Psoas muscle (tissue), 8 donors: Measurements from ENCODE around the gene COASY. TPM values are rescaled to one million over a fixed set of nuclear protein-coding genes. Genes with fewer than 3 reads are reported as not detected.
"Not testable (repeated sequence)": the region's sequence is repeated elsewhere in the genome, so short reads cannot be mapped to it uniquely, and the experiment has no call there.

ENCODE experiments used
- ATAC-seq, 4 donors: fragments of 200-7000 bp; cut with Tn5 transposase; one replicate each; pipeline ENCODE4 v1.9.1; 2020; ENCODE audit warnings: moderate library complexity in 3 of 4, mild to moderate bottlenecking in 2 of 4
- DNase-seq, 2 donors: peaks; one replicate each; pipeline ENCODE4 v3.0.0-alpha.2; 2020
- H3K27ac ChIP-seq: fragments of 200-600 bp; one replicate; pipeline ENCODE4 v1.8.0; 2022
- H3K27me3 ChIP-seq, 3 donors: fragments of 200-600 bp in 1 of 3; one replicate each; pipeline versions ENCODE4 v1.6.1 to v1.8.0; 2013 to 2022; ENCODE audit warnings: low read length in 2 of 3, mild to moderate bottlenecking in 2 of 3, moderate library complexity in 1 of 3; ENCODE audit not compliant: insufficient read depth in 3 of 3
- H3K36me3 ChIP-seq, 2 donors: fragments of 200-600 bp in 1 of 2; one replicate each; pipeline versions ENCODE4 v1.6.1 to v1.8.0; 2013 to 2022; ENCODE audit warnings: low read depth in 1 of 2, mild to moderate bottlenecking in 1 of 2, moderate library complexity in 1 of 2; ENCODE audit not compliant: insufficient read depth in 1 of 2
- H3K4me1 ChIP-seq: fragments of 200-600 bp; one replicate; pipeline ENCODE4 v1.8.0; 2022
- H3K4me3 ChIP-seq: fragments of 200-600 bp; one replicate; pipeline ENCODE4 v1.8.0; 2022; ENCODE audit warnings: mild to moderate bottlenecking
- H3K9me3 ChIP-seq: fragments of 200-600 bp; one replicate; pipeline ENCODE4 v1.8.0; 2022
- CTCF ChIP-seq: fragments of 200-600 bp; IDR thresholded peaks from one replicate; pipeline ENCODE4 v1.8.0; 2022; ENCODE audit warnings: antibody characterized with exemption
- WGBS, 3 donors: extraction: QIAGEN DNeasy Blood & Tissue Kit; methylation state at CpG; one replicate each; pipeline versions ENCODE4 v1.1.6 to v1.1.7; 2013; 5-methylcytosine and 5-hydroxymethylcytosine counted together
- intact Hi-C, 2 donors: fragments of 100-400 bp; cut with DNase I; formaldehyde crosslinking; loops; one replicate each; pipeline versions ENCODE4 v1.11.0 to v1.14.2; 2022
- polyA plus RNA-seq, 3 donors: library from polyadenylated mRNA; stranded (reverse); fragments of 200-250 nt; gene quantifications; one replicate each; pipeline ENCODE4 v1.2.3, GENCODE V29; 2013
- total RNA-seq, 4 donors: library from RNA; stranded (reverse); fragmentation: NEBNext Ultra II Directional in 2 of 4; extraction: Animal tissue kit (Norgen Biotek cat#: 25700) in 2 of 4; gene quantifications; one replicate each; pipeline versions ENCODE4 v1.2.1 to v1.2.4, GENCODE V29; 2021 to 2023
- donor health status: healthy with polysubstance abuse.
- donor health status: DM: no; HTN: no; CAD: no; lungs with moderate emphysema.
- donor health status: Bipolar disorder and iron deficiency.
- donor health status: healthy.
- donor health status: DM: yes; HTN: yes; CAD: no.
- donor health status: DM: no; HTN: no; CAD: no.
- donor health status: DM: no; HTN: no; CAD: no.
- donor health status: DM: yes; HTN: yes; CAD: no.

Gene COASY
- total and polyA plus RNA-seq, 7 donors, result 31.6 to 141 (median 41.0) TPM

GRCh38 chr17:42553866-42554249, 8.1 kb upstream of the COASY start:
- ATAC-seq (peak; percentile 51 to 75 (median 63)), DNase-seq (peak in 1 of 2 donors; percentile 58)
- Histone ChIP-seq H3K4me1 (peaks cover 10% of the 10 kb centered on the region), H3K4me3 (peak overlapping the region; percentile 92), H3K27ac (peak overlapping the region; percentile 88), H3K27me3 (no peaks in the 10 kb centered on the region), H3K9me3 (no peaks in the 10 kb centered on the region), H3K36me3 (peaks cover 0 to 3% of the 10 kb centered on the region in 2 donors)
- WGBS, 3 donors, result 32 to 50% (median 34%) methylated on average over 16 of the region's 16 CpGs
- intact Hi-C loops, result no loop called here
- no peak for TF ChIP-seq CTCF

GRCh38 chr17:42554250-42555121, 7.5 kb upstream of the COASY start:
- TF ChIP-seq CTCF, result no peak
- 0 to 2% (median 1%) methylated on average over 70 to 82 of the region's 82 CpGs for WGBS, 3 donors
- intact Hi-C loops, result no loop called here
- Histone ChIP-seq H3K36me3 (peaks cover 0 to 3% of the 10 kb centered on the region in 2 donors), H3K9me3 (no peaks in the 10 kb centered on the region), H3K27me3 (no peaks in the 10 kb centered on the region), H3K4me3 (peak overlapping the region; percentile 92), H3K27ac (peak overlapping the region; percentile 88), H3K4me1 (peaks cover 10% of the 10 kb centered on the region)
- peak; percentile 90 to 93 for DNase-seq
- peak; percentile 88 to 94 (median 92) for ATAC-seq

GRCh38 chr17:42555122-42555622, 6.8 kb upstream of the COASY start:
- Histone ChIP-seq H3K36me3 (peaks cover 0 to 3% of the 10 kb centered on the region in 2 donors), H3K27me3 (no peaks in the 10 kb centered on the region), H3K4me3 (peak overlapping the region; percentile 92), H3K4me1 (peaks cover 10% of the 10 kb centered on the region), H3K27ac (peak overlapping the region; percentile 88), H3K9me3 (no peaks in the 10 kb centered on the region)
- TF ChIP-seq CTCF, result no peak
- intact Hi-C loops, result no loop called here
- DNase-seq (no peak), ATAC-seq (peak in 1 of 4 donors; percentile 4)
- WGBS, 3 donors, result 25 to 29% (median 28%) methylated on average over 4 of the region's 4 CpGs

- intact Hi-C loops, ATAC-seq, H3K9me3 ChIP-seq, H3K4me3 ChIP-seq, H3K27ac ChIP-seq, H3K36me3 ChIP-seq, H3K27me3 ChIP-seq: not testable (repeated sequence)
- 62 to 69% (median 62%) methylated on average over 5 of the region's 5 CpGs for WGBS, 3 donors
- peak in 1 of 2 donors; percentile 44 for DNase-seq
- peaks cover 10% of the 10 kb centered on the region for H3K4me1 ChIP-seq
These were observed 5.9 kb upstream of the COASY start for GRCh38 chr17:42555961-42556617.

GRCh38 chr17:42559075-42559474, 2.9 kb upstream of the COASY start:
- TF ChIP-seq CTCF, result no peak
- Histone ChIP-seq H3K36me3 (peaks cover 0 to 3% of the 10 kb centered on the region in 2 donors), H3K27me3 (no peaks in the 10 kb centered on the region), H3K4me1 (peaks cover 22% of the 10 kb centered on the region), H3K9me3 (no peaks in the 10 kb centered on the region), H3K27ac (peak overlapping the region; percentile 16), H3K4me3 (no peak overlapping the region)
- ATAC-seq, result no peak
- DNase-seq, result no peak
- WGBS, 3 donors, result 84 to 85% (median 84%) methylated on average over 6 of the region's 6 CpGs
- intact Hi-C loops, result no loop called here
